HepG2 (cell line): ENCODE results near the gene LLGL2. TPM values are rescaled to one million over a fixed set of nuclear protein-coding genes. Genes with fewer than 3 reads are reported as not detected.

Experiments
- ATAC-seq: fragments of 200-7000 bp; cut with Tn5 transposase; 3 replicates; pipeline ENCODE4 v1.9.1; 2020; ENCODE audit warnings: mild to moderate bottlenecking, moderate library complexity
- BruUV-seq: library from RNA; stranded (reverse); fragments of 400-500 nt; replicated peaks from 2 replicates; lab custom pipeline; 2021; lab: Mats Ljungman, UMichigan
- CTCF ChIA-PET: fragments of 300-600 bp; formaldehyde crosslinking; extraction: SDS; loops from one replicate; lab custom pipeline; 2021; ENCODE audit warnings: low total read pairs, inconsistent platforms, low intra/inter-chr PET ratio; lab: Yijun Ruan, JAX
- POLR2A ChIA-PET: fragments of 350-600 bp; sonication (Branson Sonifier 250); formaldehyde crosslinking; loops from one replicate; lab custom pipeline; 2020; ENCODE audit warnings: antibody characterized with exemption, inconsistent platforms; lab: Yijun Ruan, JAX
- DNase-seq: peaks from one replicate; pipeline ENCODE4 v3.0.0-alpha.2; 2015; ENCODE audit warnings: low spot score
- FAIRE-seq: peaks from 3 replicates; lab custom pipeline; 2011; peaks lifted over from hg19 to GRCh38; lab: Jason Lieb, UNC
- H2AFZ ChIP-seq: one replicate; pipeline ENCODE4 v1.6.1; 2011; ENCODE audit warnings: low read length, inconsistent platforms
- H3K27ac ChIP-seq: fragments of 300-600 bp; 3 replicates; pipeline ENCODE4 v1.8.0; 2011; ENCODE audit warnings: mixed run types, mild to moderate bottlenecking, mixed read lengths, low read length, inconsistent platforms; ENCODE audit not compliant: insufficient read depth; ENCODE audit errors: extremely low read length
- H3K27me3 ChIP-seq, 2 experiments: fragments of 200-600 bp in 1 of 2; 2 replicates in 1 of 2; 3 replicates in 1 of 2; pipeline versions ENCODE4 v1.6.0 to v1.8.0; 2011; ENCODE audit warnings: low read length in 2 of 2, mild to moderate bottlenecking in 2 of 2, moderate library complexity in 2 of 2, inconsistent platforms in 1 of 2; ENCODE audit not compliant: insufficient read depth in 2 of 2, control insufficient read depth in 1 of 2
- H3K36me3 ChIP-seq, 2 experiments: fragments of 200-600 bp in 1 of 2; replicated peaks in 1 of 2; 2 replicates in 1 of 2; 3 replicates in 1 of 2; pipeline versions ENCODE4 v1.5.1 to v1.8.0; 2011; ENCODE audit warnings: low read length in 2 of 2, inconsistent platforms in 1 of 2; ENCODE audit not compliant: insufficient read depth in 2 of 2, control insufficient read depth in 1 of 2
- H3K4me1 ChIP-seq: 2 replicates; pipeline ENCODE4 v1.5.1; 2012; ENCODE audit warnings: low read length, inconsistent platforms; ENCODE audit not compliant: insufficient read depth
- H3K4me2 ChIP-seq: 2 replicates; pipeline ENCODE4 v1.6.0; 2011; ENCODE audit warnings: low read depth, low read length, inconsistent platforms
- H3K4me3 ChIP-seq, 3 experiments: fragments of 200-600 bp in 1 of 3; sonication (generic), shearing (Covaris generic) in 1 of 3; replicated peaks in 1 of 3; 2 replicates each; pipeline ENCODE4 v1.5.1; 2011 to 2016; ENCODE audit warnings: low read length in 3 of 3, inconsistent platforms in 2 of 3, low read depth in 2 of 3, mild to moderate bottlenecking in 2 of 3, control low read depth in 1 of 3, mixed read lengths in 1 of 3; ENCODE audit not compliant: insufficient read depth in 1 of 3
- H3K79me2 ChIP-seq: one replicate; pipeline ENCODE4 v1.6.1; 2011; ENCODE audit warnings: low read length, inconsistent platforms; ENCODE audit not compliant: insufficient read depth
- H3K9ac ChIP-seq: 2 replicates; pipeline ENCODE4 v1.6.0; 2011; ENCODE audit warnings: mild to moderate bottlenecking, low read depth, low read length, inconsistent platforms; ENCODE audit not compliant: insufficient read depth
- H3K9me3 ChIP-seq: 2 replicates; pipeline ENCODE4 v1.5.1; 2012; ENCODE audit warnings: mild to moderate bottlenecking, low read length
- H4K20me1 ChIP-seq: 2 replicates; pipeline ENCODE4 v1.6.0; 2011; ENCODE audit warnings: inconsistent platforms, mild to moderate bottlenecking, low read length, moderate library complexity; ENCODE audit not compliant: insufficient read depth
- BRF2 ChIP-seq: sonication (generic); formaldehyde crosslinking; IDR thresholded peaks from 2 replicates; pipeline ENCODE4 v1.8.1; 2022; ENCODE audit warnings: mild to moderate bottlenecking, missing genetic modification reagents
- FOSL2 ChIP-seq: sonication (generic); formaldehyde crosslinking; IDR thresholded peaks from 2 replicates; pipeline ENCODE4 v1.4.0; 2020; ENCODE audit warnings: missing genetic modification reagents
- HNF1A ChIP-seq, 2 experiments: sonication (generic) in 1 of 2; formaldehyde crosslinking in 1 of 2; IDR thresholded peaks; 2 replicates each; pipeline versions ENCODE4 v1.4.0 to v1.6.1; 2016 to 2020; ENCODE audit warnings: borderline replicate concordance in 1 of 2, low read depth in 1 of 2, mild to moderate bottlenecking in 1 of 2, missing genetic modification reagents in 1 of 2
- NR3C1 ChIP-seq: sonication (generic); formaldehyde crosslinking; IDR thresholded peaks from 2 replicates; pipeline ENCODE4 v1.4.0; 2020; ENCODE audit warnings: missing genetic modification reagents
- PBX3 ChIP-seq: sonication (generic); formaldehyde crosslinking; IDR thresholded peaks from 2 replicates; pipeline ENCODE4 v1.8.1; 2023; ENCODE audit warnings: missing genetic modification reagents, inconsistent platforms, borderline replicate concordance
- POLR2A ChIP-seq, 2 experiments: IDR thresholded peaks; 2 replicates each; pipeline ENCODE4 v1.6.1; 2011; ENCODE audit warnings: low read depth in 2 of 2, low read length in 2 of 2, mild to moderate bottlenecking in 1 of 2, moderate library complexity in 1 of 2; ENCODE audit not compliant: insufficient read depth in 1 of 2
- PRDM10 ChIP-seq: sonication (generic); formaldehyde crosslinking; IDR thresholded peaks from 2 replicates; pipeline ENCODE4 v1.4.0; 2020; ENCODE audit warnings: low read depth, missing genetic modification reagents
- SKIL ChIP-seq: sonication (generic); formaldehyde crosslinking; IDR thresholded peaks from 2 replicates; pipeline ENCODE4 v1.8.0; 2022; ENCODE audit warnings: missing genetic modification reagents, mild to moderate bottlenecking, moderate library complexity, borderline replicate concordance
- SMARCE1 ChIP-seq: fragments of 450-650 bp; IDR thresholded peaks from 2 replicates; pipeline ENCODE4 v1.6.1; 2017; ENCODE audit warnings: borderline replicate concordance
- ZNF484 ChIP-seq: sonication (generic); formaldehyde crosslinking; IDR thresholded peaks from 2 replicates; pipeline ENCODE4 v1.5.1; 2020; ENCODE audit warnings: mild to moderate bottlenecking, low read depth, missing genetic modification reagents, borderline replicate concordance
- ZNF883 ChIP-seq: sonication (generic); formaldehyde crosslinking; IDR thresholded peaks from 2 replicates; pipeline ENCODE4 v1.5.1; 2020; ENCODE audit warnings: mild to moderate bottlenecking, missing genetic modification reagents; ENCODE audit errors: not compliant biosample characterization
- WGBS: methylation state at CpG from one replicate; pipeline ENCODE4 v1.1.6; 2017; ENCODE audit warnings: low lambda C conversion rate; 5-methylcytosine and 5-hydroxymethylcytosine counted together
- in situ Hi-C: cut with HindIII; loops from 2 replicates; pipeline ENCODE4 v1.10.0; 2017; ENCODE audit warnings: low pct_unique_long_range_greater_than_20kb; ENCODE audit not compliant: extremely low pct_ligation_motif_present
- intact Hi-C: fragments of 100-400 bp; cut with micrococcal nuclease; formaldehyde crosslinking; loops from one replicate; pipeline ENCODE4 v1.10.0; 2022; ENCODE audit not compliant: unreplicated experiment
- polyA plus RNA-seq, 8 experiments: library from polyadenylated mRNA; depleted of rRNA in 3 of 8; stranded (reverse) in 7 of 8; unstranded in 1 of 8; fragments of >200 nt; fragmentation: Illumina TruSeq in 4 of 8; extraction: Trizol in 4 of 8; gene quantifications; 2 replicates each; pipeline versions ENCODE4 v1.2.1 to v1.2.3, GENCODE V29; 2011 to 2016; ENCODE audit warnings: low read depth in 4 of 8, missing spikeins in 1 of 8, mixed read lengths in 1 of 8; ENCODE audit not compliant: insufficient read depth in 1 of 8
- total RNA-seq, 5 experiments: library from RNA; depleted of rRNA; stranded (reverse); fragments of >200 nt; fragmentation: Illumina TruSeq; extraction: Trizol; gene quantifications; 2 replicates each; pipeline ENCODE4 v1.2.3, GENCODE V29; 2016; ENCODE audit warnings: low read depth in 1 of 5

The LLGL2 gene
- total and polyA plus RNA-seq, 2 of the 13 experiments (the other 11 are each of a cell fraction or from before 2014, with no cell fraction given) = 83.0 to 86.7 TPM

- FAIRE-seq = no peak
- CTCF ChIA-PET = no interaction called here
- no peak overlapping the region for H3K9ac ChIP-seq
- no TSS peak for BruUV-seq
- peaks cover 3% of the 10 kb centered on the region for H3K4me1 ChIP-seq
- H3K27ac ChIP-seq = no peak overlapping the region
- WGBS = 92% methylated on average over 6 of the region's 11 CpGs
- H3K27me3 ChIP-seq = no peaks in the 10 kb centered on the region
- no peaks in the 10 kb centered on the region for H3K9me3 ChIP-seq
- in situ Hi-C loops (no loop called here), intact Hi-C loops (no loop called here)
- no peak overlapping the region for H3K4me2 ChIP-seq
- DNase-seq = no peak
- no peaks in the 10 kb centered on the region for H3K79me2 ChIP-seq
- peaks cover 23 to 34% of the 10 kb centered on the region in 2 experiments; a peak in 4 of 5 replicates for H3K36me3 ChIP-seq
- no peak for ATAC-seq
- H4K20me1 ChIP-seq = no peaks in the 10 kb centered on the region
- POLR2A ChIA-PET = interaction anchor here (1.2 kb wide), 1 partner anchor 14 kb away, joined by 5 read pairs; no protein-coding TSS in a partner anchor
- H2AFZ ChIP-seq = no peak overlapping the region
- H3K4me3 ChIP-seq = no peak overlapping the region
- TF ChIP-seq SMARCE1 (no peak), FOSL2 (CRISPR knock-in tag) (no peak), NR3C1 (no peak), ZNF484 (CRISPR knock-in tag) (no peak), SKIL (CRISPR knock-in tag) (no peak), PBX3 (CRISPR knock-in tag) (no peak), POLR2A (IDR thresholded peaks at IDR 0.05; ENCODE audit: insufficient read depth in 1 of 2, low read depth in 2 of 2, low read length in 2 of 2) (no peak), BRF2 (CRISPR knock-in tag) (no peak), HNF1A (IDR thresholded peaks at IDR 0.05; ENCODE audit: low read depth) (no peak), HNF1A (CRISPR knock-in tag; IDR thresholded peaks at IDR 0.05; ENCODE audit: borderline replicate concordance) (no peak), ZNF883 (CRISPR knock-in tag) (no peak), PRDM10 (CRISPR knock-in tag) (no peak)
Measured at GRCh38 chr17:75570772-75571171, 45.3 kb downstream of the LLGL2 start.
